HCEC 1CT (cell line): ENCODE measurements around the gene RNF32.
A peak's percentile ranks its signal among the peaks of the same experiment; 100 is the strongest.

Experiments
- DNase-seq: peaks from one replicate; pipeline ENCODE4 v3.0.0-alpha.2; 2017

The RNF32 gene

DNA sequence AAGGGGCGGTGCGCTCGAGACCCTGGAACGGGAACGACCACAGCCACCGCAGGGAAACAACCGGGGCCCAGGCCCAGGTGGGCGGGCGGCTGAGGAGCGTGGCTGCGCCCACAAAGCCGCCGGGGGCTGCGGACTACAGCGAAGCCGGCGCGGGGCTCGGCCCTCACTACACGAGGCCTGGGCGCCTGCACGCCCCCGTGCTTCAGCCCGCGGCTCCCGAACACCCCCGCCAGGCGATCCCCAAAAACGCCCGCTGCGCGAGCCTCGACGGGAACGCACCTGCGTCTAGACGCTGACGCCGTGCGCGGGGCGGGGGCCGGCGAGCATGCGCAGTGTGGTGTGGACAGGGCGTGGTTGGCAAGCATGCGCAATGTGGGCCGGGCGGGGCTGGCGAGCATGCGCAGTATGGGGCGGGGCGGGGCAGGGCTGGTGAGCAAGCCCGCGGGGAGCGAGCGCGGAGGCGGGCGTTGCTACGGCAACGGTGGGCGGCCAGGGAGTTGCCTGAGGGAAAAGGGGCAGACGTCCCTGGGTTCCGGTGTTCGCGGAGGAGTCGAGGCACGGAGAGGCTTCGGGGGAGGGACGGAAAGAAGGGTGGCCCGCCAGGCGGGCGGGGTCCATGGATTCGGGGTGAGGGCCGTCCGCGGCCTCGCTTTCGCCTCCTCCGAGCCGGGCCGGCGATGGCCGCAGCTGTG, at the start of gene RNF32:
Gene RNF32, plus strand, starts transcription at position 518 of the 692 bp plus-strand sequence. CDS start 3,104 bp downstream, outside the sequence.
- DNase-seq, result peak; percentile 68

DNA sequence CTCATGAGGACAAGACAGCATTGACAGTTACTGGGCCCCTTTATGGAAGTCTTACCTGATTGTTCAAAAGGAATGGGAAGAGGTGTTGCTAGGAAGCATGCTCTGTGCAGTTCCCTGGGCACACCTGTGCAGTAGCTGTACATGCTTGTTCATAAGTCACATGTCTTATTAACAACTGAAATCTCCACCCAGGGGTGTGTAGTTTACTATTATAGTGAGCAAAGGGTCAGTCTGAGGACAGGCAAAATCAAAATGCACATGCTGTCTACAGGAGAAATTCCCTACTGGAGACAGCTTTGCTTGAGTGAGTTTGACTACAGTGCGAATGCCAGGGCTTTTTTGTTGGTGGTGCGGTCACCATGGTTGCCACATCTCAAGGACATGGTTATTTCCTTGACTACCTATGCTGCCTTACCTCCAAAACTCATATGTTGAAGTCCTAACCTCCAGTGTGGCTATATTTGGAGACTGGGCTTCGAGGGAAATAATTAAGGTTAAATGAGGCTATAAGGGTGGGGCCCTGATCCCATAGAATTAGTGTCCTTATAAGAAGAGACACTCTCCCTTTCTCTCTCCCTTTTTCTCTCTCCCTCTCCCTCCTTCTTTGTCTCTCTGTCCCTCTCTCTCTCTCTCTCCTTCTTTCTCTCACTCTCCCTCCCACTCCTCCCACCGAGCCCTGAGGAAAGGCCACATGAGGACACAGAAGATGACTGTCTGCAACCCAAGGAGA, 48.3 kb upstream of the RNF32 start:
- DNase-seq, result no peak

DNA sequence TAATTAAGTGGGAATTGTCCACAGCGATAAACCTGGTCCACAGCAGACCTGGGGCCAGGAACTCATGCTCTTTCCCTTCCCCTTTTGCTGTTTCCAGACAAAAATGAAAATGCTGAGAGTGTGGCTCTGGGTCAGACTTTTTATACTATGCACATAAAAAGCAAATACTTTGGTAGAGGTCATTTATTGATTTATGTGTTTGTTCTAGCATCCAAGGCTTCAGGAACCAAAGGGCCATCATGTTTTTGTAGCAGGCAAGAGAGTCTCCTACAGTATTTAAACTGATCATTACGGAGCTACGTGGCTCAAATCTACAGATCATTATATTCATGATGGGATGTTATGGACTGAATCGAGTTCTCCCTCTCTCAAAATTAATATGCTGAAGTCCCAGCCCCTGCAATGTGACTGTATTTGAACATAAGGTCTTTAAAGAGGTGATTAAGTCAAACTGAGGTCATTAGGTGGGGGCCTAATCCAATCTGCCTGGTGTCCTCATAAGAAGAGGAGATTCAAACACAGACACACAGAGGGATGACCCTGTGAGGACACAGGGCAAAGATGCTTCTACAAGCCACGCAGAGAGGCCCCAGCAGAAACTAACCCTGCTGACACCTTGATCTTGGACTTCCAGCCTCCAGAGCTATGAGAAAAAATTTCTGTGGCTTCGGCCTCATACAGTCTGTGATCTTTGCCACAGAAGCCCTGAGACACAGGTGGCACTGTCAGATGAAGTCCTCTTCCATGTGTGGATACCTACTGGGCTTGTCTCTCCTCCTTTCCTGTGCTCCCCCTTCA, 46.1 kb upstream of the RNF32 start:
- no peak for DNase-seq

DNA sequence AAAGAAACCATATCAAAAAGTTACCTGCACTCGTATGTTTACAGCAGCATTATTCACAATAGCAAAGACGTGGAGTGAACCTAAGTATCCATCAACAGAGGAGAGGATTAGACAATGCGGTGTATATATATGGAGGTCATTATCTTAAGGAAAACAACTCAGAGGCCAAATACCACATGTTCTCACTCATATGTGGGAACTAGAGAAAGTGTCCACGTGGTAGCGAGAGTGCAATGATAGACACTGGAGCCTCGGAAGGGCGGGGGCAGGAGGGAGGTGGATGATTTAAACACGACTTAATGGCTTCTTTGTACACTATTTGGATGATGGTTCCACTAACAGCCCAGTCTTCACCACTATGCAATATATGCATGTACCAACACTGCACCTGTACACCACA, 40.1 kb upstream of the RNF32 start:
- no peak for DNase-seq

DNA sequence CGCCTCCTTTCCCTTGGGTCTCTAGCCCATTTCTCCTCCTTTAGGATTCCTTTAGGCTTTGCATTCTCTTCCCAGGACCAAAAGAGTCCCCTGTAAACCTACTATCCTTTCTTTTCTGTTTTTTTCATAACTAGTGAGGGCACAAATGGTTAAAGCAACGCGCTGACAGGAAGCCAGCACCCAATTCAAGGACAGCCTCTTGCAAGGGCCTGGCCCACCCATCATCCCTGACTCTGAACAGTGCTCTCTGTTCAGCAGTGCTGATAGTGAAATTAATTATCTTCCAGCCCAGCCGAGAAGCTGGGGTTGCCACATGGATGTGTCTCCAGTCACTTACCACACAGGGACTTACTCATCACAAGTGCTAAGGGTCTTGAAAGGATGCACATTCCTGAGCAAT, 38.3 kb upstream of the RNF32 start:
- DNase-seq, result no peak

DNA sequence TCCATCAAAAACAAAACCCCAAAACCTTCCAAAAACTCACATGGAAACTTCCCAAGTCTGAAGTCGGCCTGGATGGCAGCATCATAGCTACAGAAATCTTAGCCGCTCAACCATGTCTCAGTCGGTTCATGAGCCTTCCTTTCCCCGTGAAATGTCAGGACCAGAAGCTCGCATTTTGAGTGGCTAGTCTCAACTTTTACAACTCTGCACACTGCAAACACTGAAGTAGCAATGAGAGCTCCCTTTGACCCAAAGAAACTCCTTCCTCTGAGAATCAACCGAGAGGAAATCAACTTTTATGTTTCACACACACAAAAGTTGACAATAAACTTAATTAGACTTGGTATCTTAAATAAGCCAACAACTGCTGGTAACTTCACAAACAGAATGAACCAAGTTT, 37.6 kb upstream of the RNF32 start:
- DNase-seq, result no peak

DNA sequence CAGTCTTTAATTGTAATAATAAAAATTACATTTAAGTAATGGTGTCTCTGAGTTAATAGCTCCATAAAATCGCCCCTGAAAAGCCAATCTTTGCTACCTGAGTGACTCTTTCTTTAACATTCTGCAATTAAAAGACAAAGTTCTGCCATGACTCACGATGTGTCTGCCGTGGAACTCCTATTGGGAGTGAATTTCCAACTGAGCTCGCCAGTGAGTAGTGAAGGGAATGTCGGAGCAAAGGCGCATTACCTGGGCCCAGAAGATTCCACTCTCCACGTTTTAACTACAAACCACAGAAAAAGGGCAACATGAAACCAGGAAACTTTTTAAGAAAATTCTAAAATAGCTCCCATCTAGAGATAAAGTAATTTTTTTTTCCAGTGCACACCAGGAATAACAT, 36.9 kb upstream of the RNF32 start:
- DNase-seq, result no peak

DNA sequence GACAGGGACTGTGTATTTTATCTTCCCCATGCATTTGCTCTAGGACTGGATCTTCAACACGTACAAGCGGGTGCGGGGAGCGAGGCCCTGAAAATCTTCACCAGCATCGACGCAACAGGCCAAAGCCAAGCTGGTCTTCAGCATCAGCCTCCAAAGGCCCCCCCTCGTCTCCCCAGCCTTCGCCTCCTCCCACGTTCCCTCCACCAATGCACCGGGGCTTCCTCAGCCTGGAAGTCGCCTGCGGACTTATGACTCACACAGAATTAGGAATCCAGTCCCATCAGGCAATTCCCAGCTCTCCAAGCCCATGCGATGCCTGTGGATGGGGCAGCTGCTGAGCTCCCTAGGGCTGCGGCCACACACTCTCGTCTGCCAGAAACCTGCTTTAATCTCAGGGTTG, 36.3 kb upstream of the RNF32 start:
- DNase-seq, result no peak

DNA sequence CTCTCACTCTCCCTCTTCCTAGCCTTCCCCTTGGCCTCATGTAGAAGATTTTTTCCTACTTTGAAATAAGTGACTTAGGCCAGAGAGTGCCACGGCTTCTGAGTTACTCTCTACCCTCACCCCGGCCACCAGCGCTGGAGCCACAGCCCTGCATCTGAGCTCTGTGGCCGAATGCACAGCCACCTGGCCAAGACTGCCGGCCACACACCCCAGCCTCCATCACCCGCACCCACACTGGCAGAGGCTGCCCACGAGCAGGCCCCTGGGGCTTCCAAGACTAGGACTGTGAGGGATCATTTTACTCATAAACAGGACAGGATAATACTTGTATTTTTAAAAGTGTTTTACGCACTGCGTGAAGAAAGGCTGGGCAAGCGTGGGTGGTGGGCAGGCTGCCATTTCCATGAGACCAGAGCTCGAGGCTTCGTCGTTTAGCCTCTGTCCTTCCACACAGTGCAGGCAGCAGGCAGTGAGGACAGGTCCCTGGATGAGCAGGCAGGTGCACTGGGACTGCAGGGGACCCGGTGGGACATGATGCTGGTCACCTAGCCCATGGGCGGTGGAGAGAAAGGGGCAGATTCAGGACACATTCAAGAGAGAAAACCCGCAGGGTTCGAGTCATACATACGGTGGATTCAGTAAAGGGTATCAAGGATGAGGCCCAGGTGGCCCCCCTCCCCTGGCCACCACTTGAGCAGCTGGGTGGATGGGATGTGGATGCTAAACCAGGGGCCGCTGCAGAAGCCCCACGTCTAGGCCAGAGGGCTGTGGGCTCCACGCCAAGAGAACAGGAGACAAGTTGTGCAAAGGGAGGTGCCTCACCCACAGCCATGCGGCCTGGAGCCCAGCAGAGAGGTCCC, 35.5 kb upstream of the RNF32 start:
- no peak for DNase-seq

DNA sequence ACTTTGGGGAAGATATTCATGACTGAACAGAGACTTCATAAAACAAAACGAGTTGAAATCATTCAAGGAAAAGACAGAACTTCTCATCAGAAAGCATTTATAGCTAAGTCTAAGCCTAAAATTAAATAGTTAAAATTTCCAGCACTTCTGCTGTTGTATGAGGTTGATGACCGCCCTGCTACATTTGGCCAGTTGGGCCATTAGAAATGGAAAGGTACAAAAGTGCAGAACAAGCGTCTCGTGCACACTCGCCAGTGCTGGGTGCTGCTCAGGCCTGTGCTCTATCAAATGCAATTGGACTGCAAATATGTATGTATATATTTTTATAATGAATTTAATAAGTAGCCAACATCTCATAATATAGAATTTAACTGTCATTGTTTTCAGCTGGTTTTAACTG, 34.4 kb upstream of the RNF32 start:
- no peak for DNase-seq

DNA sequence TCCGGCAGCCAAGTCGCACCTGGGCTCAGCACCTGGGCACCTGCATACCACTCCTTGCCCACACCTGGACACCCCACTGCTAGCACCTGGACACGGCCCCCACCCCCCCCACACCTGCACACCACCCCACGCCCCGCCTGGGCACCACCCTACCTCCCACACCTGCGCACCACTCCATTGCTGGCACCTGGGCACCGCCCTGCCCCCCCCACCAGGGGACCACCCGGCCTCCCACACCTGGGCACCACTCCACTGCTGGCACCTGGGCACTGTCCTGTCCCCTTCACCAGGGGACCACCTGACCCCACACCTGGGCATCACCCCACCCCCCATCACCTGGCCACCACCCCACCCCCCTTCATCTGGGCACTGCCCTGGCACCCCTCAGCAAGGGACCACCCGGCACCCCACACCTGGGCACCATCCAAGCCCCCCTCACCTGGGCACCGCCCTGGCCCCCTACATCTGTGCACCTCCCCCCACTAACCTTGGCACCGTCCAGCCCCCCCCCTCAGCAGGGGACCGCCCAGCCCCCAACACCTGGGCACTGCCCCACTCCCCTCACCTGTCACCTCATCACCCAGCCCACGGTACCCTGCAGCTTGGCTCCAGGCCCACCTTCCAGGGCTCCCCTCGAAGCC, 33.8 kb upstream of the RNF32 start:
- DNase-seq, result no peak

DNA sequence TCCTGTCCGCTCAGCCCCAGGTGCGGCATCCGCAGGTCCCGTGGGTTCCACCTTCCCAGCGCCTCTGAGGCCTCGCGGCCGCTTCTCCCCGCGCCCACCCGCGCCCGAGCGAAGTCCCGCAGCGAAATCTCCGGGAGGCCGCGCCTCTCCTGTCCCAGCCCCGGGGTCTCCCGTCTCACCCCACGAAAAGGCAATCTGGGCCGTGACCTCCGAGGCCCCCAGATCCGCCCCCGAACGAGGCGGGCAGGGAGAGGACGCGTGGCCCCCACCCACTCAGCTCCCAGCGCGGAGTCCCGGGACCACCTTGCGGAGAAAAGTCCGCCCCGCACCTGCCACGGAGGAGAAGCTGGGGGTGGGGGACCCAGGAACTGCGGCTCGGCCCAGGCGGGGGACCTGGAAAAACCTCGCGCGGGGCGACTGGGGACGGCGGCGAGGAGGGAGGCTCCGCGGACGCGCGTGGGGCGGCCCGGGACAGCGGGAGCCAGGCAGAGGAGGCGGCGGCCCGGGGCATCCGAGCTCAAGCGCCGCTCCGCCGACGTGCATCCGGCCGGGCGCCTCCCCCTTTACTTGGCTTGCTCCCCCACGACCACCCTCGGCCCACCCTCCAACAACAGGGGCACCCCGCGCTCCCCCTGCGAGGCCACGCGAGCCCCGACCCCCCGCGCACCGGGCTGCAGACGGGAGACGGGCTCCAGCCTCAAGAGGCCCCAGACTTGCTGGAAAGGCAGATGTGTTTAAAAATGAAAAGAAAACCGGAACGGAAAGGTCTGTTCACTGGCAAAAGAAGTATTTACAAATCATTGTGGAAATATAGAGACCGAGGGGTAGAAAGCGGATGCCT, 33.0 kb upstream of the RNF32 start:
- no peak for DNase-seq

DNA sequence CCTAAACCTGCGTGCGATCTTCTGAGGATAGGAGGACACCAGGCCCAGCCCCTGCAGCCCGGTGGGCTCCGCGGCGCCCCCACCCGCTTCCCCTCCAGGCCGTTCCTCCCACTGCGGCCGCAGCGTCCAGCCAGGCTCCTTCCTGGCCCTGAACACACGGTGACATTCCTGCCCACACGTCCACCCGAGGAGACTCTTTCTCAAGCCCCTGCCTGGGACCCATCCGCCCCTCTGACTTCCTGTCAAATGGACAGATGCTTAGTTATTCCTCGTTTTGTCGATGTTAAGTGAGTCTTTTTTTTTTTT, 32.4 kb upstream of the RNF32 start:
- no peak for DNase-seq

DNA sequence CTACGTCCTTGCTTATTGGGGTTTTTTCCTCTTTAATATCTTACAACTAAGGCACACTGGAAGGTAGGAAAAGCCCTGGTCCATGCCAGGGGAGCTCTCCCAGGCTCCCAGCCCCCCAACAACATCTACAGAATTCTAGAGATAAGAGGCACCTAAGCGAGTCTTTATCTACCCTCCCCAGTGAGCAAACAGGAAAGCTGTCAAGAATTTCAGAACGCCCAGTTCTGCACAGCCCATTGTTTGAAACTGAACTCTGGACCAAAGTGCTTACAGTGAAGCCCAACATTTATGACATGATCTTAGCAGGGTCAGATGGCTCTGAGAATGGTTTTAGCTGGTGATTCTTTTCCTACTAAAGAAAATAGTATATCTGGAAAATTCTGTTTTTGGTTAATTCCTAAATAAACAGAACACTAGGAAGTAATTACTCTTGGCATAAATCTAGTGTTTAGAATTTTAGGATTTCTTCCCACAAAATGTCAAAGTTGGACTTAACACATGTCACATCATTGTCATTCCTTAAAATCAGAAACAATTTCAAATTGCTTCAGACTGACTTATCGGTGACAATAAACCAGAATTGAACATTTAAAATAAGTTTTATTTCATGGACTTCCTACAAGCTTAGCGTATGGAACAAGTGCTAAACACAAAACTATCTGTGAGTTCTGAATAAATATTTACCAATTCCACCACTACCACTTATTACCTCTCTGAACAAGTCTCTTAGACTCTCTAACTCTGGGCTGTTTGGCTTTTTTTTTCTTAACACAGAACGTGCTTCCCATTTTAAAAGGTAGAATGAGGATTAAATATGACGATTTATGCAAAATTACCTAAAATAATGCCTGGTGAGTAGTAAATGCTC, 31.3 kb upstream of the RNF32 start:
- no peak for DNase-seq

DNA sequence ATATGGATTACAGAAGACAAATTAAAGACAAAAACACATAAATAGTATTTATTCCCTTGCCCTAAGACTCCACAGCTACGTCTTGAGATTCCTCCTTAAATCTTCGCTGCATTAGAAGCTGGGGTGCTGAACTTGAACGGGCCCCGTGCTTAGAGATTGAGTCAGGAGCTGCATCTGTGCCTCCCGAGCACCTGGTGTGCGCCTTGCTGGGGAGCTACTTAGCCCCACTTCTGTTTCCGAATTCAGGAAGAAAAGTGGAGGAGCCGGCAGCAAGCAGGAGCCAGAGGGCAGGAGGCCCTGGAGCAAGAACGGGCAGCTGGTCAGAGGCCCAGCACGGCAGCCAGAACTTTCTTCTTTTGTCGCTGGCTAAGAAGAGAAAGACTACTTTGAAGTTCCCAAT, 30.4 kb upstream of the RNF32 start:
- DNase-seq, result no peak

DNA sequence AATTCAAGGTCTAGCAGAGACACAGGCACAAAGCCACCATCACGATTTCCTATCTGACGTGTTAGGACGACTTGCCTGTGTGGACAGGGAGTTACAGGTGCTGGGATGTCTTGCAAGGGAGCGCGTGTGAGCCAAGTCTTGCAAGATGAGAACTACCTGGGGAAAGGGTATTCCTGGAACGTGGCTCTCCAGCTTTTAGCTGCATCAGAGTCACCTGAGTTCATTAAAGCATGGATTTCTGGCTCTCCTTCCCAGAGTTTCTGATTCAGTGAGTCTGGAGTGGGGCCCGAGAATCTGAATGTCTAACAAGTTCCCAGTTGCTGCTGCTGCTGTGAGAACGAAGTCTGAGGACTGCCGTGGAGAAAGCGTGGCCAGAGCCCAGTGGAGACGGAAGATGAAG, 30.0 kb upstream of the RNF32 start:
- DNase-seq, result no peak

DNA sequence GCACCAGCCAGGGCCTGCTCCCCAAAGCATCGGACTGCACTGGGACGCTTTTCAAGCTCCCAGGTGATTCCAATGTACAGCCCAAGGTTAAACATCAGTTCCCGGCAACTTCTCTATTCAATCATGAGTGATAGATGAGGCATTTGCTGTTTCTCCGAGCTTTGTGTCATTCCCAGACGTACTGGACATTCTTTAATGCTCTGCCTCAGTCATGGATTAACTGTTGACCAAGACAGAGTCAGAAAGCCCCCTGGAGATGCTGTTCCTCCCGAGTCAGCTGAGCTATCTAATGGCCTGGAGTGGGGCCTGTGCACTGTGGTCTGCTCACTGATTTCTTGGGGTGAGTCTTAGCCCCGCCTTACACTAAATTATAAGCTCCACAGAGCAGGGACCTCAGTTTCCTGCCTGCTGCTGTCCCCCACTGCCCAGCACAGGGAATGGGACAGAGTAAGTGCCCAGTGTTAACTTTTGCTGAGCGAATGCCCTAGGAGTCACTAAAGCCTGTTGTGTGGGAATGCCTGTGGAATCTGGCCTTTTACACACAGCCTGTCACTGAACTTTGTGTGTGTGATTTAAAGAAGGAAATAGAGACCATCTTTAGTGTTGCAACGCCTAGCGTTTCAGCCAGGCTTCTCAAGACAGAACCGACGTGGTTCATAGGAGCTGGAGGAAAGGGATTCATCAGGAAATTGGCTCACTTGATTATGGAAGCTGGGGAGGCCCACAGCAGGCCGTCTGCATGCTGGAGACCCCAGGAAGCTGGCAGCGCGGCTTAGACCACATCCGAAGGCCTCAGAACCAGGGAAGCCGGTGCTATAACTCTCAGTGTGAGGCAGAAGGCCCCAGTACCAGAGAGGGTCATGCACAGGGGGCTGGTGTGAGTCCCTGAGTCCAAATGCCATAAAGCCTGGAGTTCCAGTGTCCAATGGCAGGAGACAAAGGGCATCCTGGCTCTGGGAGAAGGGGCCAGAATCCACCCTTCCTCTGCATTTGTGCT, 29.3 kb upstream of the RNF32 start:
- DNase-seq, result no peak

DNA sequence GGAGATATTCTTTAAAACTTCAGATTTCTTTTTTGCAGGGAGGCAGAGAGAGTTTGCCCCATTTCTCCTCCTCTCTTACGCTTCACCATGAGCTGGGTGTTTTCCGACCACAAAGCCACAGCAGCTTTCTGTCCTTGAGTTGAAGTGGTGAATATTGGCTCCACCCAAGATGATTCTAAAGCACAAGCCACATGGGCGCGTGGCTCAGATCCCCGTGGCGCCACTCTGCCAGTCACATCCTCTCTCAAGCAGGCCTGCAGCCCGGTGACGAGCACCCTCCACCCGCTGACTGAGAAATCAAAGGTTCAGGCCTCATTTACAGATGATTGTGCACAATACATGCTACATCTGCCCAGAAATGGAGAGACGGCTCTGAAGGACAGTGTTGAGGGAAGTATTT, 27.6 kb upstream of the RNF32 start:
- DNase-seq, result no peak
